Hepatocyte (in vitro differentiated cells): ENCODE results near the gene SERGEF.

Source experiments
- CTCF ChIP-seq: fragments of 200-600 bp; sonication (generic); IDR thresholded peaks from 2 replicates; pipeline ENCODE4 v1.5.1; 2016; ENCODE audit warnings: antibody characterized with exemption, mild to moderate bottlenecking; ENCODE audit not compliant: poor library complexity
- EZH2phosphoT487 ChIP-seq: fragments of 200-600 bp; sonication (generic); IDR thresholded peaks from one replicate; pipeline ENCODE4 v1.6.1; 2018; ENCODE audit warnings: antibody characterized with exemption, mild to moderate bottlenecking, low read depth, moderate library complexity; ENCODE audit not compliant: unreplicated experiment, severe bottlenecking

- TF ChIP-seq CTCF = no peak
- no peak for TF ChIP-seq EZH2phosphoT487
Measured at GRCh38 chr11:17968206-17968605, 44.6 kb downstream of the SERGEF start.
